ENCODE data around the gene TMEM19.

- TF ChIP-seq, protein P1, sequence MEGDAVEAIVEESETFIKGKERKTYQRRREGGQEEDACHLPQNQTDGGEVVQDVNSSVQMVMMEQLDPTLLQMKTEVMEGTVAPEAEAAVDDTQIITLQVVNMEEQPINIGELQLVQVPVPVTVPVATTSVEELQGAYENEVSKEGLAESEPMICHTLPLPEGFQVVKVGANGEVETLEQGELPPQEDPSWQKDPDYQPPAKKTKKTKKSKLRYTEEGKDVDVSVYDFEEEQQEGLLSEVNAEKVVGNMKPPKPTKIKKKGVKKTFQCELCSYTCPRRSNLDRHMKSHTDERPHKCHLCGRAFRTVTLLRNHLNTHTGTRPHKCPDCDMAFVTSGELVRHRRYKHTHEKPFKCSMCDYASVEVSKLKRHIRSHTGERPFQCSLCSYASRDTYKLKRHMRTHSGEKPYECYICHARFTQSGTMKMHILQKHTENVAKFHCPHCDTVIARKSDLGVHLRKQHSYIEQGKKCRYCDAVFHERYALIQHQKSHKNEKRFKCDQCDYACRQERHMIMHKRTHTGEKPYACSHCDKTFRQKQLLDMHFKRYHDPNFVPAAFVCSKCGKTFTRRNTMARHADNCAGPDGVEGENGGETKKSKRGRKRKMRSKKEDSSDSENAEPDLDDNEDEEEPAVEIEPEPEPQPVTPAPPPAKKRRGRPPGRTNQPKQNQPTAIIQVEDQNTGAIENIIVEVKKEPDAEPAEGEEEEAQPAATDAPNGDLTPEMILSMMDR (IDR thresholded peaks at IDR 0.05; ENCODE audit: control extremely low read depth in 1 of 3, insufficient read depth in 1 of 3, low read depth in 1 of 3, low read length in 3 of 3) = no peak
- TF ChIP-seq CREB1 (IDR thresholded peaks at IDR 0.05) (no peak), HDAC6 (IDR thresholded peaks at IDR 0.05; ENCODE audit: low read depth, low read length) (no peak)
Observed at GRCh38 chr12:71654200-71654599, 31.7 kb upstream of the TMEM19 start.

Measured in H1 (cell line).